ENCODE data around the gene SMAD5.

SMAD5 gene

DNA sequence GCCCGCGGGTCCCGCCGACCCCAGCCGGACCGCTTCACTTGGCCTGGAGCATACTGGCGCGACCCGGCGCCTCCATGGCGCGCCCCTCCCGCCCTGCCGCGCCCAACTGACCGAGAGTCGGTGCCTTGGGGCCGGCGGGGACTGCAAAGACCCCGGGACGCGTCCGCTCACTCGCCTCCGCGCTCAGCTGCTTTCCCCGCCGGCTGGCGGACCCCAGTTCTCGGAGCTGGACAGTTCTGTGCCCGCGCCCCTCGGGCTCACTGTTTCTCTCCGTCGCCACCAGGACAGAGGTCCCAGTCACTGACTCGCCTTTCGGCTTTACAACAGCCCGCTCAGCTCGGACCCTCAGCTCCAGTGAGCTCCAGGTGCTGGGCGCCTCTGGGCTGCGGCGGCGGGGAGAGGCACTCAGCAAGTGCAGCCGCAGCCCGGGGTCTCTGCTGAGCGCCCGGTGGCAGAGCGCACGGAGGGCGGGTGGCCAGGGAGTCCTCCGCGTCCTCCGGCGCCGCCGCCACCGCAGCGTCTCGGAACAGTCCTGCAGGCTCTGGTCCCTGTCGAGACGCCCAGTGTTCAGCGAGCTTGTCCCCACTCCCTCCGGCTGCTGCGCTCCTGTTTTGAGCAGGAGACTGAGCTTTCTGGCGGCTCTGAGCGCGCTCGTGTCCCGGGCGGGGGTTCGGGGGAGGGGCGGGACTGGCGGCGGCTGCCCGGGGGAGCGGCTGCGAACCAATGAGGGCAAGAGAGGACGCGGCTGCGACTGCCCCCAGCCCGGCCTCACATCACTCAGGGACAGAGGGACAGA, 60.1 kb downstream of the SMAD5 start, which contains the start of gene SMIM32 (continued):
- TF ChIP-seq TSHZ1 (tag by site-specific recombination; IDR thresholded peaks at IDR 0.05; ENCODE audit: borderline replicate concordance) (no peak), ZNF514 (tag by site-specific recombination; IDR thresholded peaks at IDR 0.05) (no peak), KLF7 (tag by site-specific recombination; IDR thresholded peaks at IDR 0.05; ENCODE audit: borderline replicate concordance) (no peak), ZBTB17 (tag by site-specific recombination; IDR thresholded peaks at IDR 0.05) (peak; percentile 40; the same call in 1 of the 2 replicates), ZNF501 (tag by site-specific recombination; IDR thresholded peaks at IDR 0.05) (0 out of 2 replicates have a peak, but pooled peaks have one; percentile 19), ZNF610 (tag by site-specific recombination; IDR thresholded peaks at IDR 0.05; ENCODE audit: borderline replicate concordance) (no peak), ZNF19 (tag by site-specific recombination; IDR thresholded peaks at IDR 0.05; ENCODE audit: low read depth) (no peak), ZNF664 (tag by site-specific recombination; IDR thresholded peaks at IDR 0.05) (no peak), ZNF335 (tag by site-specific recombination; conservative IDR thresholded peaks at IDR 0.05) (peak; percentile 98), ZBTB20 (tag by site-specific recombination; IDR thresholded peaks at IDR 0.05) (peak; percentile 47; the same call in 1 of the 2 replicates), ZBTB48 (tag by site-specific recombination; IDR thresholded peaks at IDR 0.05) (peak; percentile 9; the same call in 1 of the 2 replicates), CTCF (tag by site-specific recombination; IDR thresholded peaks at IDR 0.05) (no peak), ZNF670 (tag by site-specific recombination; IDR thresholded peaks at IDR 0.05; ENCODE audit: low read depth) (no peak), SP3 (tag by site-specific recombination; IDR thresholded peaks at IDR 0.05) (0 out of 2 replicates have a peak, but pooled peaks have one; percentile 13), ZNF548 (tag by site-specific recombination; IDR thresholded peaks at IDR 0.05) (no peak), ZNF354C (tag by site-specific recombination; IDR thresholded peaks at IDR 0.05; ENCODE audit: borderline replicate concordance, low read depth) (no peak), ZNF629 (tag by site-specific recombination; IDR thresholded peaks at IDR 0.05) (no peak), KLF9 (tag by site-specific recombination; IDR thresholded peaks at IDR 0.05; ENCODE audit: low read depth) (peak; percentile 13; the same call in 1 of the 2 replicates), ZNF221 (tag by site-specific recombination; IDR thresholded peaks at IDR 0.05; ENCODE audit: borderline replicate concordance) (no peak), ZNF791 (tag by site-specific recombination; IDR thresholded peaks at IDR 0.05) (no peak), ZBTB8A (tag by site-specific recombination; IDR thresholded peaks at IDR 0.05) (peak; percentile 65), GLIS1 (tag by site-specific recombination; IDR thresholded peaks at IDR 0.05) (peak; percentile 70), ZNF707 (tag by site-specific recombination; IDR thresholded peaks at IDR 0.05) (no peak), ZNF24 (tag by site-specific recombination; IDR thresholded peaks at IDR 0.05) (no peak), MYNN (tag by site-specific recombination; IDR thresholded peaks at IDR 0.05; ENCODE audit: borderline replicate concordance) (no peak; the same call in 1 of the 2 replicates)
- TF ChIP-seq, protein P1, sequence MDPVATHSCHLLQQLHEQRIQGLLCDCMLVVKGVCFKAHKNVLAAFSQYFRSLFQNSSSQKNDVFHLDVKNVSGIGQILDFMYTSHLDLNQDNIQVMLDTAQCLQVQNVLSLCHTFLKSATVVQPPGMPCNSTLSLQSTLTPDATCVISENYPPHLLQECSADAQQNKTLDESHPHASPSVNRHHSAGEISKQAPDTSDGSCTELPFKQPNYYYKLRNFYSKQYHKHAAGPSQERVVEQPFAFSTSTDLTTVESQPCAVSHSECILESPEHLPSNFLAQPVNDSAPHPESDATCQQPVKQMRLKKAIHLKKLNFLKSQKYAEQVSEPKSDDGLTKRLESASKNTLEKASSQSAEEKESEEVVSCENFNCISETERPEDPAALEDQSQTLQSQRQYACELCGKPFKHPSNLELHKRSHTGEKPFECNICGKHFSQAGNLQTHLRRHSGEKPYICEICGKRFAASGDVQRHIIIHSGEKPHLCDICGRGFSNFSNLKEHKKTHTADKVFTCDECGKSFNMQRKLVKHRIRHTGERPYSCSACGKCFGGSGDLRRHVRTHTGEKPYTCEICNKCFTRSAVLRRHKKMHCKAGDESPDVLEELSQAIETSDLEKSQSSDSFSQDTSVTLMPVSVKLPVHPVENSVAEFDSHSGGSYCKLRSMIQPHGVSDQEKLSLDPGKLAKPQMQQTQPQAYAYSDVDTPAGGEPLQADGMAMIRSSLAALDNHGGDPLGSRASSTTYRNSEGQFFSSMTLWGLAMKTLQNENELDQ (tag by site-specific recombination; IDR thresholded peaks at IDR 0.05; ENCODE audit: low read depth), result no peak

Data from HEK293 (cell line).